ENCODE results near the gene OSBPL7.

OSBPL7 gene

DNA sequence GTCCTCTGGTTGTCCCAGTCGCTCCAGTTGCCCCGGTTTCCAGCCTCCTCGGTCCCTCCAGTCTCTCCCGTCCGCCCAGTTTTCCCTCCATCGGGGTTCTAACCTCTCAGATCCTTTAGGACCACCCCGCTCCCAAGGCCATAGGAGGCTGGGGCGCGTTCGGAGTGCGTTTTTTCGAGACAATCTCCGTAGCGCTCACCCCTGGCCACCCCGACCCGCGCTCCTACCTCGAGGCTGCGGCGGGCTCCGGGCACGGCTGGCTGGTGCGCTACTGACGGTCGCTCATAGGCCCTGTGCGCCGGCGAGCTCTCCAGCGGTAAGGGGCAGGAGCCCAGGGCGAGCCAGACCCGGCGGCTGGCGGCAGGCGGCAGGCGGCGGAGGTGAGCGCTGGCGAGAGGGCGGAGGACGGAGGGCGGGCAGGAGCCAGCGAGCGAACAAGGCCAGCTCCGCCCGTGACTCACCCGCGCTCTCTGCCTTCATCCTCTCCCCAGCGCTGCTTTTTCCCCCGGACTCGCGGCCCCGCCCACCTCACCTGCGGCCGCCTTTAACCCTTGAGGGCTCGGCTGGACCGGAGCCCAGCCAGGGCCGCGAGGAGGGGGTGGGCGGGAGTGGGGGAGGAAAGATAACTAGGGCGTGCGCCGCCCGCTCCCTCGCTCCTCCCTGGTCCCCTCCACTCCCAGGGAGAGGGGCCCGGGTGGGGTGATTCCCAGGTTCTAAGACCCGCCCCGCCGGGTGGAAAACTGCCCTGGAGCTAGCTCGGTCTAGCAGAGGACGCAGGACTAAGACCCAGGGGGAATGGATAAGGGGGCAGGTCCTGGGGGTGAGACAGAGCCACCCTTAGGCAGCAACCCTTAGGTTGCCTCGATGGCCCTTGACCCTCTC lies 29.3 kb upstream of the OSBPL7 start, which contains the start of gene SP6:
Gene SP6 (minus strand): TSS at position 472 of the 882 bp plus-strand sequence. CDS start 2,734 bp downstream, outside the sequence.
- no peak for DNase-seq (ENCODE audit: low read depth)

DNA sequence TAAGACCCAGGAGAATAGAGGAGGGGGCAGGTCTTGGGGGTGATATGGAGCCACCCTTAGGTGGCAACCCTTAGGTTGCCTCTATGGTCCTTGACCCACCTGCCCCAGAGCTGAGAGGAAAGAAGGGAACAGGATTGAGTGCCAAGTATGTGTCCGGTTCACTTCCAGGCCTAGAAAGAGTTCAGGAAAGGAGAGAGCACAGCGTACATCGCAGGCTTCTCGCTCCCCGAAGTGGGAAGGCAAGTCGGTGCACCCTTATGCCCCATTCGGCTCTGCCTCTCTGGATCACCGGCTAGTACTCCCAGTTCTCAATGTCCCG lies 28.7 kb upstream of the OSBPL7 start:
- H3K4me3 ChIP-seq (ENCODE audit: low read depth, low read length): peak overlapping the region; percentile 38
- no peak for DNase-seq (ENCODE audit: low read depth)

More for the DNA sequence above, 29.3 kb upstream of the OSBPL7 start, which contains the start of gene SP6:
- H3K4me3 ChIP-seq (ENCODE audit: low read depth, low read length): peak within 1 kb of the TSS; percentile 38

DNA sequence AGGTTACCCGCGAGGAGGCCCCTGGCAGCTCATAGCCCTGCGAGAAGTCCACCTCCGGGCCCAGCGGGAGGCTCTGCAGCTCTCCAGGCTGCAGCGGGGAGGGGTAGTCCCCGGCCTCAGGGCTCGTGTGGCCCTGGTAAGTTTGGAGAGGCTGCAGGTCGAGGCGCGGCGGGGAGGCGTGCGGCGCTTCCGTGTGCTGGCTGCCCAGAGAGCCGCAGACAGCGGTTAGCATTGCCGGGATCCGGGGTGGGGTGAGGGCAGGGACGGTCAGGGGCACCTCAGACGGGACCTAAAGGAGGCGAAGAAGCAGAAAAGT lies 26.6 kb upstream of the OSBPL7 start:
- no peak for DNase-seq (ENCODE audit: low read depth)
- no peak overlapping the region for H3K4me3 ChIP-seq (ENCODE audit: low read depth, low read length)

DNA sequence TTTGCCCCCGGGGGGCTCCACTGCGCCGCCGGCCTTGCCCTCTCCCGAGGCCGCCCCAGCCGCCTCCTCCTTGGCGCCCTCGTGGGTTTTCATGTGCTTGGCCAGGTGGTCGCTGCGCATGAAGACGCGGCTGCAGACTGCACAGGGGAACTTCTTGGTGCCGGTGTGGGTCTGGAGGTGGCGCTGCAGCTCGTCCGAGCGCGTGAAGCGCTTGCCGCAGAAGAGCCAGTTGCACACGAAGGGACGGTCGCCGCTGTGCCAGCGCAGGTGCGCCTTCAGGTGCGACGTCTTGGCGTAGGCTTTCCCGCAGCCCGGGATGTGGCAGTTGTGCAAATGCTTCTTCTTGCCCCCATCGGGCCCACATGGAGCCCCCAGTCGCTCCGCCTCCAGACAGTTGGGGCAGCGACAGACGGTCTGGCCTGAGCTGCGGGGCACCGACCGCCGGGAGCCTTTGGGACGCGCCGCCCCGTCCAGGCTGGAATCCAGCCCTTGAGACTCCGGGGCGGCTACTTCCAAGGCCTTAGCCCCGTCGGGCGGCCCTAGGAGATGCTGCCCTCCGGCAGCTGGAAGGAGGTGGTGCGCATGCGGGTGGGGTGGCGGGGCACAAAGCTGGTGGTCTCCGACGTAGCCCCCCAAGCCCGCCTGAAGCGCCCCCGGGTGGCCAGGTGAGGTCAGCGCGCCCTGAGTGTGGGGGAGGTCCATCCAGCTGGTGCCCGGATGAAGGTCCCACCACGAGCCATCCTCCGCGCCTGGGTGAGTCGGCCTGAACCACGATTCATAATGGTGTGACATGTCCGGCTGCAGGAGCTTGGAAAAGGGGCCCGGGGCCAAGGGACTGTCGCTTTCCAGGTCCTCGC lies 26.0 kb upstream of the OSBPL7 start:
- peak overlapping the region; percentile 25 for H3K4me3 ChIP-seq (ENCODE audit: low read depth, low read length)
- DNase-seq (ENCODE audit: low read depth): no peak

DNA sequence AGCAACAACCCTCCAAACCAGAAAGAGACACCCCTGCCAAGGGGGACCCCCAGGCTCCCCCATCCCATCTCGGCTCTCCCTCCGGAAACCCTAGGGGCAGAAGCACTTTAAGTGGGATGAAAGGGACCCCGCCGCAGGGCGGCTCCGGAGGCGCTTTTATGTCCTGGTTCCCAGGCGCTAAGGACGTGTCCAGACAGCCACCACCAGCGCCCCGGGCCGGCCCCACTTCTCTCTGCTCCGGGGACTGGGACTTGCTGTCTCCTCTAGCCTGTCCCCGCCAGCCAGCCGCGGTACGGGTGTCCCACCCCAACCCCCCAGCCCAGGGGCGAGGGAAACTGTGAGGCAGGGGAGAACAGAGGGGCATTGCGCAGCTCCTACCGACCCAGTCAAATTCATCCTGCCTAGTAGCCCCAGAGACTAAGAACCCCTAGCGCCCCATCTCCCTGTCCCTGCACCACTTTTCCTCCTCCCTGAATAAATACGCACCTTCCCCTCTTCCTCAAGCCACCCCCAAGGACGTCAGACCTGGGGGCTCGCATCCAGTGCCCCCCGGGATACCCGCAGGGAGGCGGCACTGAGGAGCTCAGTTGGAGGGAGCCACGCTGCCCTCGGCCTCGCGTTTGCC lies 25.2 kb upstream of the OSBPL7 start:
- DNase-seq (ENCODE audit: low read depth): no peak
- H3K4me3 ChIP-seq (ENCODE audit: low read depth, low read length): peak overlapping the region; percentile 25

DNA sequence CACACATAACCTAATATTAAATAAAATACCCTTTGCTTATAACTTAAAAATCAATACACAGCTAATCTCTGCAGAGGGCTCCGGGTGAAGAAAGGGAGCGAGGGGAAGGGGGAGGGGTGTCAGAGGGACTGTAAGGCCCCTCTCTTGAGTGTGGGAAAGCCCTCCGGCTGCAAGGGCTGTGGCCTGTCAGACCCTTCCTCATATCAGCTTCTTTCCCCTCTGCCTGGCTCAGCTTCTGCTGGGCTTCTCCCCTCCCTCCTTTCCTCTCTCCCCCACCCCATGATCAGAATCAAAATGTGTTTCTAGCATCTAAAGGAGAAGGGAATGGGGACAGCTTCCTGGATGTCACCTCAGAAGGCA lies 24.1 kb upstream of the OSBPL7 start:
- DNase-seq (ENCODE audit: low read depth): no peak
- no peak overlapping the region for H3K4me3 ChIP-seq (ENCODE audit: low read depth, low read length)

DNA sequence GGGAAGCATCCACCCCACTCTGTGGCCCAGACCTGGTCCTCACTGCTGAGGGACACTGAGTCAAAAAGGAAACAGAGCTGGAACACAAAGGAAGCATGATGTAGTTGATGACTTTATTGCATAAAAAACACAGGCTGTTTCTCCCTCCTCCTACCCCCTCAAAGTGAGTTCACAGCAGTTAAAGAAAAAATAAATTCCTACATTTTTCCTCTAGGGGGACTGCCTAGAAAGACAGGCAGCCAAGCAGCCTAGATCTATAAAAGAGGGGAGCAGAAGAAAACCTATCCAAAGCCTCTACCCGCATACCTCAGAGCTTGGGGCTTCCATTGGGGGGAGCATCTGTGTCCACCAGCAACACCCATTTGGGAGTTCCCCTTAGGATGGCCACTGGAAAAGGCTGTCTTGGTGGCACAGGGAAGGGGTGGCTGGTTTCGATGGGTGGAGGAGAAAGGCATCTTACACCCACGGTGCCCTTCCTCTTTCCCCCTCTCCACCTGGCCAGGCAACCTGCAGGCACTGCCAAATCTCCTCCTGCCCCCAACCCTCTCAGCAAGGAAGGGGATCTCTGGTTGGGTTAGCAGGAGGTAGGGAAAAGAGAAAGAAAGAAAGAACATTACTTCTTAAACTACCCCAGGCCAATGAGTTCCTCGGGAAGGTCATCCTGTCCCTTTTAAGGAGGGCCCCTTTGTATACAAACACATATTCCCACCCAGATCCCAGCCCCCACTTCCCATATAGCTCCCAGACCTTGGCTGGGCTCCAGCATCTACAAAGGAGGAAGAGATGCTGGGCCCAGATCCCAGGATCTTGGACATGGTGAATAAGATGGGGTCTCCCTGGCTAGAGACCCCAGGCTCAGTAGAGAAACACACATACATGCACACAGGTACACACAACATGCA lies 23.5 kb upstream of the OSBPL7 start:
- no peak for DNase-seq (ENCODE audit: low read depth)
- no peak overlapping the region for H3K4me3 ChIP-seq (ENCODE audit: low read depth, low read length)

DNA sequence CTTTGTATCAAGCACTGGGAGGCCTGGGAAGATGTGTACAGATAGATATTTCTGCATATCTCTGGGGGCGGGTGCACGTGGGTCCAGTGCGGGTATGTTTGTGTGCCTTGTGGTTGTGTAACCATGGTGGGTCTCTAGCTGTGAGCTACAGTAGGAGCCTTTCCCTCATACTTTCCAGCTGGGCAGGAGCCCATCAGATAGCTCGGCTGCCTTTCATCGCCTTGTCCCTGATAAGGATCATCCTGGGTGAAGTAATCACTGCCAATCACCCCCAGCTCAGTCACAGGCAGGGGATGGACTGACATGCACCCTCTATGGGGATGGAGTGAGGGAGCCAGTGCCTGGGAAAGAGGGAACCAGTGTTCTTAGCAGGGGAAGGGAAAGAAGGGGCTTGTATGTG lies 22.6 kb upstream of the OSBPL7 start:
- H3K4me3 ChIP-seq (ENCODE audit: low read depth, low read length): no peak overlapping the region
- DNase-seq (ENCODE audit: low read depth): no peak

DNA sequence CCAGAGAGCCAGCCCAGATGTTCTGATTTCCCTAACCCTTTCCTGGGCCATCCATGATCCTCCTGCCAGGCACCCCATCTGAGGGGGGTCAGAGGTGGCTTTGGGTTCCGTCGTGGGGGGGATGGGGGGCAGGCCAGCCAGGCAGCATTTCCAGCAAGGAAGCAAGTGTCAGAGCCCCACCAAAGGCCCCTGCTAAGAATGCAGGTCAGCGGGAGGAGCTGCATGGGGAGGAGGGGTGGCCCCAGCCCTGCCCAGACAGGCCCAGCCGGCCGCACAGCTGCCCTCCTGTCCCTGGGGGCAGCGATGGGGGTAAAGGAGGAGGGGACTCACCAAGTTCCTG lies 21.8 kb upstream of the OSBPL7 start:
- H3K4me3 ChIP-seq (ENCODE audit: low read depth, low read length): no peak overlapping the region
- DNase-seq (ENCODE audit: low read depth): no peak

DNA sequence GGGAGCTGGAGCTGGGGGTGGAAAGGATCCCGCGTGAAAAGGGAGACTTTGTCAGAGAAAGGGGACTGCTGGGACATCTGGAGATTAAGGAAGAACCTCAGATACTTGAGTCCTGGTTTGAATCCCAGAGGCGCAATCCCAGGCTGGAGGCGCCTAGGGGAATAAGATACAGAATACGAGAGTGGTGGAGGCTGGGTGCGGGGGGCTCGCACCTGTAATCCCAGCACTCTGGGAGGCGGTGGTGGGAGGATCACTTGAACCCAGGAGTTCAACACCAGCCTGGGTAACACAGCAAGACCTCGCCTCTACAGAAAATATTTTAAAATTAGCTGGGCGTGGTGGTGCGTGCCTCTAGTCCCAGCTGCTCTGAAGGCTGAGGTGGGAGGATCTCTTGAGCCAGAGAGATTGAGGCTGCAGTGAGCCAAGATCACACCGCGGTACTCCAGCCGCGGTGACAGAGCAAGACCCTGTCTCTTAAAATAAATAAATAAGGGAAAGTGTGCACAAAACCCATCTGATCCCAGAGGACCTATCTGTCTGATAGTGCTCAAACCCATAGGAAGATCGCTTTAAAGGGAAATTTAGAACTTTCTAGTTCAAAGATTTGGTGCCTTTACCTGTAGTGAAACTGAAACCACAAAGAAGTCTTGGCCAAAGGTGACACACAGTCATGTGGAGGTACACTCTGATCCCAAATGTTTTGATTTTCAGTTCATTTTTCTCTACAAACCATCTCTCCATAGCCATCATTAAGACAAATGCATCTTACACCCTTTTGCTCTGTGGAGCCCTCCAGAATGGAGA lies 20.1 kb upstream of the OSBPL7 start:
- DNase-seq (ENCODE audit: low read depth): no peak

DNA sequence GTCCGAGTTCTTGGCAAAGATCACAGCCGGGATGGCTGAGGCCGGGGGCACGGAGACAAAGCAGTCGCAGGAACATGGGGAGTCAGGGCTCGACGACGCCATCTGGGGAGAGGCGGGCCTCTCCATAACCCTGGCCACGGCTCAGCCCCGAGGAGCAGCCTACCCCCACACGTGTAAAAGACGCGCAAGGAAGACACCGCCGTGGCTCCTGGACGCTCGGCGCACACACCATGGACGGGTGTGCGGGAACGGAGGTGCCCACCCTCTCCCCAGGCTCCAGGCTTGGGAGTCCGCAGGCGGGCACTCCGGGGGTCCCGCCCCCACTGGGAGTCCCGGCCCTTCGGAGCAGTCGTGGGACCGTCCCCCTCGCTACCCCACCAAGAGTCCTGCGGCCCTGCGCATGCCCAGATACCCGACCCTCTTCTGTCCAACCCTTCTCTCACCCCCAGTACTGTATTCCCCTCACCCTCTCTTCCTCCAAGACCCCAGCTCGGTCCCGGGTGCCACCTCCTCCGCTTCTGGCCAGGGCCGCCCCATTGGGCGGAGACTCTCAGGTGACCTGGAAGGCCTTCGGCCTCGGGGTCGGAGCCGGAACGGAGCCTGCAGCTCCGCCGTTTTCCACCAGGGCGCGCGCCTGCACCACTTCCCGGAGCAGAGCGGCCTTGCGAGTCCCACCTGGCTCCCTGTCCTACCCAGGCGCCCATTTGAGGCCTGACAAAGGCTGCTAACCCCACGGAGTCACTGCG lies 19.3 kb upstream of the OSBPL7 start, which contains the start of gene SCRN2:
Gene SCRN2 (minus strand): TSS at position 532 of the 746 bp plus-strand sequence. CDS start 430 bp downstream, at position 102.
- no peak for DNase-seq (ENCODE audit: low read depth)
- peak within 1 kb of the TSS; percentile 72 for H3K4me3 ChIP-seq (ENCODE audit: low read depth, low read length)

More for the DNA sequence above, 20.1 kb upstream of the OSBPL7 start:
- H3K4me3 ChIP-seq (ENCODE audit: low read depth, low read length): peak overlapping the region; percentile 72

DNA sequence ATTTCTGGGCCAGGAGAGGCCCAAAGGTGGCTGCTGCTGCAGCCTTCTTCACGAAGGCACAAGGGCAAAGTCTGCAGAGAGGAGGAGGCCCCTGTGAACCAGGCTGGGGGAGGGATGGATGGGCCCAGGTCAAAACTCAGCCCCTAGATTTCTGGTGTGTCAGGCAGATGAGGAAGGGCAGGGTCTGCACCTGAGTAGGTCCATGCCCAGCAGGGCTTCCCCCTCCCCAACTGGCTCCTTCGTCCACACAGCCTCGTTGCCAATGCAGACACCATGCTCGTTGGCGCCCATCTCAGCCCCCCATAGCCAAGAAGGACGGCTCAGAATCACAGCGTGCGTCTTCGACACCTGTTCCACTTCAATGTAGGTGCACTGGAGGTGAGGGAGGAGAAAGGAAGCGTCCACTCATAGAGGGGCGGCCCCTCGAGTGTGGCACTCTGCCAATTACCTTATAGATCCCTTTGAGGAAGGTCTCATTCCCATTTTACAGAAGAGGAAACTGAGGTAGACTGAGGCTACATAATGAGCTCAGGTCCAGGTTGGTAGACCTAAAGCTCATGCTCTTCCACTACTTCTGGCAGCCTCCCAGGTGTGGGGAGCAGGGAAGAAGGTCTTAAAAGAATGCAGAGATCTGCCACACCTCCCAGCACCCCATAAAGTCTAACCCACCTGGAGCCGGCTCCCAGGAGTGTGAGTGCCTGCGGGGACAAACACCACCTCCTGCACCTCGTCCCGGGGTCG lies 18.6 kb upstream of the OSBPL7 start:
- peak overlapping the region; percentile 72 for H3K4me3 ChIP-seq (ENCODE audit: low read depth, low read length)
- no peak for DNase-seq (ENCODE audit: low read depth)

DNA sequence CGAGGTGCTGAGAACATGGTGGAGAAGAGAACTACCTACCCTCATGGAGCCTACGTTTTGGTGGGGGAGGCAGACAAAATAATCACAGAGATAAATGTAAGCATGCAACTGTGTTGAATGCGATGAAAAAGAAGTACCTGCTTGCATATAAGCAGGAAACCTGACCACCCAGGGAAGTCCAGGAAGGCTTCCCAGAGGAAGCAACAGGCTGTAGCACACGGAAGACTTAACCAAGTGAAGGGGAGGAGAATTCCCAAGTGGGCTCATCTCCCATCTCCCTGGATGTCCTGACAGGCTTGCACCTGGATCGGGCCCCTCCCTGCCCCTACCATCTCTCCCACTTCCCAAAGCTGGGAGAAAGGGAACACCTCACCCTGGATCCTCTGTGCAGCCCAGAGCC lies 17.5 kb upstream of the OSBPL7 start:
- DNase-seq (ENCODE audit: low read depth): no peak
- H3K4me3 ChIP-seq (ENCODE audit: low read depth, low read length): no peak overlapping the region

DNA sequence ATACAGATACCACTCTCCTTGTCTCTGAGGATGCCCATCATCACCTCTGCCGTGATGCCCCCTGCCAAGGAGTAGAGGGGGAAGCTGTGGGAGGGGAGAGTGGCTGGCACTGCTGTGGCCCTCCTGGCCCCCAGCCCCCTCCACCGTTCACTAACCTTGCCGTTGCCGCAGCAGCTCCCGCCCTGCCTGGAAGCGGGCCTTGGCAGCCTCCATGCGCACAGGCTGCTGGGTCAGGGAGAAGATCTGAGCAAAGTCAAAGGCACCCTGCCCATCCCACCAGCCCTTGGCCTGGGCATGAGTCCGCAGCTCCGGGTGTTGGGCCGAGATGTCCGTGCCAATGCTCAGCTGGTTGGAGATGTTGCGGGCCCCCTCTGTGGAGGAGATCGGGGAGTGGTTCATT lies 17.0 kb upstream of the OSBPL7 start:
- DNase-seq (ENCODE audit: low read depth): no peak
- no peak overlapping the region for H3K4me3 ChIP-seq (ENCODE audit: low read depth, low read length)

DNA sequence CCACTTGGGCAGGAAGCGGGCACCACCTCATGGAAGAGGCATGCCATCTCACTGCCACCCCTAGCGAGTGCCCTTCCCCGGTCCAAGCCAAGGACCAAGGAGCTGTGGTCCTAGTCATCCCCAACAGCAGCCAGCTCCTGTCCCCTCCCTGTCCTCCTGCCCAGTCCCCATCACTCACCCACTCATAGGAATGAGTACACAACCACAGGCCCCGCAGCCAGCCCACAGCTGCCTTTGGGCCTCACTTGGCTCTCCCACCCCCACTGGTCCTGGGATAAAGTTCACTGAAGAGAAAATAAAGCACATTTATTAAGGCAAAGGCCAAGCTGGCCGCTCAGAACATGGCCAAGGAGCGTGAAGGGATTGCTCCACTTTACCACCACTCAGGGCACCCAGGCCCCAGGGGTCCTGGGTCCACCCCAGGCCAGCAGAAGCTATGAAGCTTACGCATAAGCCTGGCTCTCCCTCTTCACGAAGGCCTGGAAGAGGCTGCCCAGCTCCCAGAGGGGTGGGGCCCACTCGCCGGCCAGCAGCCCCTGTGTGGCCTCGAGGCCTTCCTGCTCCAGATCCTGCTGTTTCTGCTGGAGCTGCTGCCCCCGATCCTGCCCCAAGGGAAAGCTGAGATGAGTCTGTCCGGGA lies 15.9 kb upstream of the OSBPL7 start:
- no peak for DNase-seq (ENCODE audit: low read depth)
- no peak overlapping the region for H3K4me3 ChIP-seq (ENCODE audit: low read depth, low read length)

DNA sequence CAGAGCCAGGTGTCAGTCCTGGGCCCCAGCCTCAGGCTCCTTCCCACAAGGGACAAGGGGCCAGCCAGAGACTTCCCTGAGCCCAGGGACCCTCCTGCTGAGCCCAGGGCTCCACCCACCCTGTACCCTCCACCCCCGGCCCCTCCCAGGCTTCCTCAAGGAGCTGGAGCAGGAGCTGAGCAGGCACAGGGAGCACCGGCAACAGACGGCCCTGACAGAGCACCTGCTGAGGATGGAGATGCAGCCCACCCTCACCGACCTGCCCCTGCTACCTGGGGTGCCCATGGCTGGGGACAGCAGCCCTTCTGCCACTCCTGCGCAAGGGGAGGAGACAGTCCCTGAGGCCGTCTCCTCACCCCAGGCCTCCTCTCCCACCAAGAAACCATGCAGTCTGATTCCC lies 15.0 kb upstream of the OSBPL7 start:
- no peak for DNase-seq (ENCODE audit: low read depth)
- H3K4me3 ChIP-seq (ENCODE audit: low read depth, low read length): no peak overlapping the region

DNA sequence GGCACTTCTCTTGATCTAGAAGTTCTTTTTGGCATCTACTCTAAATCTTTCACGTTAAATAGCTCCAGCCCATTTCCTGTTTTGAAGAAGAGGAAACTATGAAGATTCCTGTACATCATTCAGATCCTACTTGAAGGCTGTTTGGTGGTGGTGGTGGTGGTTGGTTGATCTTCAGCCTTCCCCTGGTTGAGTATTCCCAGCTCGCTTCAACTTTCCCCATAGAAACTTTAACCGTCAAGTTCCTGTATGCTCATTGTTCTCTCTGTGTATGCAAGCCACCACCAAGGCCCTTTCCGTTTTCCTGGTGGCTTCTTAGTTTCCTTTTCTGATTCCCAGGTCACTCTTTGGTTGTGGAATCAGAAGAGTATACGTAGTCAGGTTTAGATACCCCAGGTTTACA lies 13.2 kb upstream of the OSBPL7 start:
- no peak for DNase-seq (ENCODE audit: low read depth)
- no peak overlapping the region for H3K4me3 ChIP-seq (ENCODE audit: low read depth, low read length)
